ENCODE data around the gene ANKRD11. TPM values are rescaled to one million over a fixed set of nuclear protein-coding genes. Genes with fewer than 3 reads are reported as not detected.
"Not testable (repeated sequence)": the region's sequence is repeated elsewhere in the genome, so short reads cannot be mapped to it uniquely, and the experiment has no call there.

Gene ANKRD11
- total and polyA plus RNA-seq, 2 donors (not counting 1 experiment from before 2014, with no cell fraction given): 41.5 to 71.2 TPM

DNA sequence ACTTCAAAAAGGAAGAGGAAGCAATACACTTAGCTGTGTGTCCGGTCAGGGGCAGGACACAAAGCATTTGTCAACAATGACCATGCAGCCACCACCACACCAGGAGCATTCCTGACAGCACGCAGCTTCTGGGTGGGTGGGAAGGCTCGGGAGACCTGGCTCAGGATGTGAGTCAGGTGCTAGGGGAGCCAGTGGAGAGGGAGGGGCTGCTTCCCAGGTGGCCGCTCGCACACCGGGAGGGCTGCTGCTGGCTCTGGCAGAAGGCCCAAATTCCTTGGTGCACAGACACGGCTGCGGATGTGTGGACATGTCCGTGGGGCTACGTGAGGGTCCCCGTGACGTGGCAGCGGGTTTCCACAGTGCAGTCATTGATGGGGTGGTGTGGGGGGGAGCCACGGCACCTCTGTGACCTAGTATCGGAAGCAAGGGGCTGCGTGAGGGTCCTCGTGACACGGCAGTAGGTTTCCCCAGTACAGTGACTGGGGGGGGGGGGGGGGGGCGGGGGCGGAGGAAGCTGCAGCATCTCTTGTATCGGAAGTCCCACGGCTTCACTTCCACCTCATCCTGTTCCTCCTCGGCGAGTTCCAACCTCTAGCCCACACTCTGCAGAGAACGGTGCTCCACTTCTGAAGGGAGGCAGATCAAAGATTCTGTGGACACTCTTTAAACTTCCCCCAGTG lies 160.0 kb downstream of the ANKRD11 start:
- H3K27ac ChIP-seq (ENCODE audit: insufficient read depth, low read length): peak overlapping the region; percentile 65
- H3K4me2 ChIP-seq (ENCODE audit: extremely low read depth, insufficient read depth, low read length): no peak overlapping the region
- TF ChIP-seq, protein P1, sequence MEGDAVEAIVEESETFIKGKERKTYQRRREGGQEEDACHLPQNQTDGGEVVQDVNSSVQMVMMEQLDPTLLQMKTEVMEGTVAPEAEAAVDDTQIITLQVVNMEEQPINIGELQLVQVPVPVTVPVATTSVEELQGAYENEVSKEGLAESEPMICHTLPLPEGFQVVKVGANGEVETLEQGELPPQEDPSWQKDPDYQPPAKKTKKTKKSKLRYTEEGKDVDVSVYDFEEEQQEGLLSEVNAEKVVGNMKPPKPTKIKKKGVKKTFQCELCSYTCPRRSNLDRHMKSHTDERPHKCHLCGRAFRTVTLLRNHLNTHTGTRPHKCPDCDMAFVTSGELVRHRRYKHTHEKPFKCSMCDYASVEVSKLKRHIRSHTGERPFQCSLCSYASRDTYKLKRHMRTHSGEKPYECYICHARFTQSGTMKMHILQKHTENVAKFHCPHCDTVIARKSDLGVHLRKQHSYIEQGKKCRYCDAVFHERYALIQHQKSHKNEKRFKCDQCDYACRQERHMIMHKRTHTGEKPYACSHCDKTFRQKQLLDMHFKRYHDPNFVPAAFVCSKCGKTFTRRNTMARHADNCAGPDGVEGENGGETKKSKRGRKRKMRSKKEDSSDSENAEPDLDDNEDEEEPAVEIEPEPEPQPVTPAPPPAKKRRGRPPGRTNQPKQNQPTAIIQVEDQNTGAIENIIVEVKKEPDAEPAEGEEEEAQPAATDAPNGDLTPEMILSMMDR (conservative IDR thresholded peaks at IDR 0.05 in 1 of 2, IDR thresholded peaks at IDR 0.05 in 1 of 2; ENCODE audit: low read depth in 1 of 2, low read length in 2 of 2): no peak
- TF ChIP-seq EZH2 (IDR thresholded peaks at IDR 0.05; ENCODE audit: low read length, missing control alignments): no peak
- H3K9me3 ChIP-seq (ENCODE audit: control insufficient read depth, insufficient read depth, low read depth, low read length): no peaks in the 10 kb centered on the region
- no peaks in the 10 kb centered on the region for H4K20me1 ChIP-seq (ENCODE audit: control insufficient read depth, extremely low read depth, insufficient read depth, low read length)
- no peak overlapping the region for H2AFZ ChIP-seq (ENCODE audit: low read length)
- H3K36me3 ChIP-seq (ENCODE audit: control insufficient read depth, insufficient read depth, low read length): no peaks in the 10 kb centered on the region
- H3K27me3 ChIP-seq (ENCODE audit: control insufficient read depth, insufficient read depth, low read length): no peaks in the 10 kb centered on the region
- peaks cover 82% of the 10 kb centered on the region for H3K79me2 ChIP-seq (ENCODE audit: control insufficient read depth, insufficient read depth, low read length)
- H3K4me1 ChIP-seq (ENCODE audit: control insufficient read depth, extremely low read depth, insufficient read depth, low read length): peaks cover 49% of the 10 kb centered on the region
- peak in 1 of 2 donors; percentile 78 for DNase-seq (ENCODE audit: low read depth in 2 of 2)
- peak overlapping the region; percentile 53 for H3K9ac ChIP-seq (ENCODE audit: insufficient read depth, low read length)
- H3K4me3 ChIP-seq (replicated peaks in 1 of 4; ENCODE audit: control extremely low read depth in 1 of 4, insufficient read depth in 1 of 4, low read depth in 3 of 4, low read length in 4 of 4): no peak overlapping the region

DNA sequence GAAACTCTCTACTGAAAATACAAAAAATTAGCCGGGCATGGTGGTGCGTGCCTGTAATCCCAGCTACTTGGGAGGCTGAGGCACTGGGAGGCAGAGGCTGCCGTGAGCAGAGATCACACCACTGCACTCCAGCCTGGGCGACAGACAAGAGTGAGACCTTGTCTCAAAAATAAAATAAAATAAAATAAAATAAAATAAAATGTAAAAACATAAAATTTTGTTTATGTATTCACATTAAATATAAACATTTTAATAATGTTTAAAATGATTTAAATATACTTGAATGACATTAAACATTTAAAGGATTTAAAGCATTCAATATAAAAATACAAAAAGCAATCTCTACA lies 160.6 kb downstream of the ANKRD11 start:
- not testable (repeated sequence) for H3K4me2 ChIP-seq (ENCODE audit: extremely low read depth, insufficient read depth, low read length); H2AFZ ChIP-seq (ENCODE audit: low read length); H3K9me3 ChIP-seq (ENCODE audit: control insufficient read depth, insufficient read depth, low read depth, low read length); H3K36me3 ChIP-seq (ENCODE audit: control insufficient read depth, insufficient read depth, low read length); H3K27me3 ChIP-seq (ENCODE audit: control insufficient read depth, insufficient read depth, low read length); H3K4me3 ChIP-seq (replicated peaks in 1 of 4; ENCODE audit: control extremely low read depth in 1 of 4, insufficient read depth in 1 of 4, low read depth in 3 of 4, low read length in 4 of 4); DNase-seq (ENCODE audit: low read depth in 2 of 2); H4K20me1 ChIP-seq (ENCODE audit: control insufficient read depth, extremely low read depth, insufficient read depth, low read length)
- Histone ChIP-seq H3K79me2 (ENCODE audit: control insufficient read depth, insufficient read depth, low read length) (peaks cover 82% of the 10 kb centered on the region), H3K9ac (ENCODE audit: insufficient read depth, low read length) (peak overlapping the region; percentile 53), H3K27ac (ENCODE audit: insufficient read depth, low read length) (peak overlapping the region; percentile 65), H3K4me1 (ENCODE audit: control insufficient read depth, extremely low read depth, insufficient read depth, low read length) (peaks cover 44% of the 10 kb centered on the region)

DNA sequence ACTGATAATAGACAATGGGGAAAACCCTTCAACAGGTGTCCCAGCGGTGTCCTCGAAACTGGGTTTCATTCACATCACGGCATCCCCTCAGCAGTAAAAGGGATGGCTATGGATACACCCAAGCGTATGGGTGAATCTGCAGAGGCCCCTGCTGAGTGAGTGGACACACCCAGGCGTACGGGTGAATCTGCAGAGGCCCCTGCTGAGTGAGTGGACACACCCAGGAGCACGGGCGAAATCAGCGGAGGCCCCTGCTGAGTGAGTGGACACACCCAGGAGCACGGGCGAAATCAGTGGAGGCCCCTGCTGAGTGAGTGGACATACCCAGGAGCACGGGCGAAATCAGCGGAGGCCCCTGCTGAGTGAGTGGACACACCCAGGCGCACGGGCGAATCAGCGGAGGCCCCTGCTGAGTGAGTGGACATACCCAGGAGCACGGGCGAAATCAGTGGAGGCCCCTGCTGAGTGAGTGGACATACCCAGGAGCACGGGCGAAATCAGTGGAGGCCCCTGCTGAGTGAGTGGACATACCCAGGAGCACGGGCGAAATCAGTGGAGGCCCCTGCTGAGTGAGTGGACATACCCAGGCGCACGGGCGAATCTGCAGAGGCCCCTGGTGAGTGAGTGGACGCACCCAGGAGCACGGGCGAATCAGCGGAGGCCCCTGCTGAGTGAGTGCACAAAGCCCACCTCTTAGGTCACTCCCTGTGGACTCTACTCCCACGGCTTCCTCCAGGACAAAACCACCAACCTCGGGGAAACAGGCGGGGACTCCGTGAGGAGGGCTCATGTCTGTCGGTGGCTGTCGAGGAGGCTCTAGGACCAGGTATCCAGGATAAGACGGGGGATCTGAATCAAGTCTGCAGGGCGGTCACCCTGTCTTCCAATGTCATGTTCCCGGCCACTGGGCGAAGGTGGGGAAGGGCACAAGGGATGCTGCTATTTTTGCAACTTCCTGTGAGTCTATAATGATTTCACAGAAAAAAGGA lies 161.7 kb downstream of the ANKRD11 start:
- not testable (repeated sequence) for H4K20me1 ChIP-seq (ENCODE audit: control insufficient read depth, extremely low read depth, insufficient read depth, low read length); H3K9me3 ChIP-seq (ENCODE audit: control insufficient read depth, insufficient read depth, low read depth, low read length); H3K27me3 ChIP-seq (ENCODE audit: control insufficient read depth, insufficient read depth, low read length); H2AFZ ChIP-seq (ENCODE audit: low read length); H3K4me3 ChIP-seq (replicated peaks in 1 of 4; ENCODE audit: control extremely low read depth in 1 of 4, insufficient read depth in 1 of 4, low read depth in 3 of 4, low read length in 4 of 4); DNase-seq (ENCODE audit: low read depth in 2 of 2); H3K9ac ChIP-seq (ENCODE audit: insufficient read depth, low read length); H3K4me2 ChIP-seq (ENCODE audit: extremely low read depth, insufficient read depth, low read length); H3K36me3 ChIP-seq (ENCODE audit: control insufficient read depth, insufficient read depth, low read length); H3K27ac ChIP-seq (ENCODE audit: insufficient read depth, low read length)
- H3K79me2 ChIP-seq (ENCODE audit: control insufficient read depth, insufficient read depth, low read length): peaks cover 82% of the 10 kb centered on the region
- peaks cover 37% of the 10 kb centered on the region for H3K4me1 ChIP-seq (ENCODE audit: control insufficient read depth, extremely low read depth, insufficient read depth, low read length)
